ENCODE data around the gene MRPS18B.

The MRPS18B gene

GRCh38 chr6:30599625-30600324 lies 17.9 kb upstream of the MRPS18B start:
- peaks cover 42% of the 10 kb centered on the region for H3K36me3 ChIP-seq (ENCODE audit: control insufficient read depth, insufficient read depth, low read length)
- TF ChIP-seq, protein P1, sequence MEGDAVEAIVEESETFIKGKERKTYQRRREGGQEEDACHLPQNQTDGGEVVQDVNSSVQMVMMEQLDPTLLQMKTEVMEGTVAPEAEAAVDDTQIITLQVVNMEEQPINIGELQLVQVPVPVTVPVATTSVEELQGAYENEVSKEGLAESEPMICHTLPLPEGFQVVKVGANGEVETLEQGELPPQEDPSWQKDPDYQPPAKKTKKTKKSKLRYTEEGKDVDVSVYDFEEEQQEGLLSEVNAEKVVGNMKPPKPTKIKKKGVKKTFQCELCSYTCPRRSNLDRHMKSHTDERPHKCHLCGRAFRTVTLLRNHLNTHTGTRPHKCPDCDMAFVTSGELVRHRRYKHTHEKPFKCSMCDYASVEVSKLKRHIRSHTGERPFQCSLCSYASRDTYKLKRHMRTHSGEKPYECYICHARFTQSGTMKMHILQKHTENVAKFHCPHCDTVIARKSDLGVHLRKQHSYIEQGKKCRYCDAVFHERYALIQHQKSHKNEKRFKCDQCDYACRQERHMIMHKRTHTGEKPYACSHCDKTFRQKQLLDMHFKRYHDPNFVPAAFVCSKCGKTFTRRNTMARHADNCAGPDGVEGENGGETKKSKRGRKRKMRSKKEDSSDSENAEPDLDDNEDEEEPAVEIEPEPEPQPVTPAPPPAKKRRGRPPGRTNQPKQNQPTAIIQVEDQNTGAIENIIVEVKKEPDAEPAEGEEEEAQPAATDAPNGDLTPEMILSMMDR (IDR thresholded peaks at IDR 0.05; ENCODE audit: insufficient read depth, low read length, poor library complexity, severe bottlenecking), result no peak
- no peaks in the 10 kb centered on the region for H3K27me3 ChIP-seq (replicated peaks; ENCODE audit: control insufficient read depth, insufficient read depth, low read length)
- no peak for DNase-seq (ENCODE audit: extremely low read depth, insufficient read length)
- H3K4me3 ChIP-seq (replicated peaks; ENCODE audit: low read depth, low read length), result no peak overlapping the region

GRCh38 chr6:30600451-30600961 lies 17.1 kb upstream of the MRPS18B start:
- DNase-seq (ENCODE audit: extremely low read depth, insufficient read length), result no peak
- TF ChIP-seq, protein P1 (IDR thresholded peaks at IDR 0.05; ENCODE audit: insufficient read depth, low read length, poor library complexity, severe bottlenecking), result no peak
- Histone ChIP-seq H3K4me3 (replicated peaks; ENCODE audit: low read depth, low read length) (no peak overlapping the region), H3K36me3 (ENCODE audit: control insufficient read depth, insufficient read depth, low read length) (peaks cover 48% of the 10 kb centered on the region), H3K27me3 (replicated peaks; ENCODE audit: control insufficient read depth, insufficient read depth, low read length) (no peaks in the 10 kb centered on the region)

GRCh38 chr6:30601436-30601814 lies 16.2 kb upstream of the MRPS18B start:
- no peaks in the 10 kb centered on the region for H3K27me3 ChIP-seq (replicated peaks; ENCODE audit: control insufficient read depth, insufficient read depth, low read length)
- H3K4me3 ChIP-seq (replicated peaks; ENCODE audit: low read depth, low read length), result no peak overlapping the region
- TF ChIP-seq, protein P1 (IDR thresholded peaks at IDR 0.05; ENCODE audit: insufficient read depth, low read length, poor library complexity, severe bottlenecking), result no peak
- no peak for DNase-seq (ENCODE audit: extremely low read depth, insufficient read length)
- peaks cover 54% of the 10 kb centered on the region for H3K36me3 ChIP-seq (ENCODE audit: control insufficient read depth, insufficient read depth, low read length)

- Histone ChIP-seq H3K36me3 (ENCODE audit: control insufficient read depth, insufficient read depth, low read length) (peaks cover 56% of the 10 kb centered on the region), H3K27me3 (replicated peaks; ENCODE audit: control insufficient read depth, insufficient read depth, low read length) (no peaks in the 10 kb centered on the region), H3K4me3 (replicated peaks; ENCODE audit: low read depth, low read length) (no peak overlapping the region)
- DNase-seq (ENCODE audit: extremely low read depth, insufficient read length), result no peak
- TF ChIP-seq, protein P1 (IDR thresholded peaks at IDR 0.05; ENCODE audit: insufficient read depth, low read length, poor library complexity, severe bottlenecking), result no peak
Observed at GRCh38 chr6:30601815-30602641, 15.6 kb upstream of the MRPS18B start.

DNA sequence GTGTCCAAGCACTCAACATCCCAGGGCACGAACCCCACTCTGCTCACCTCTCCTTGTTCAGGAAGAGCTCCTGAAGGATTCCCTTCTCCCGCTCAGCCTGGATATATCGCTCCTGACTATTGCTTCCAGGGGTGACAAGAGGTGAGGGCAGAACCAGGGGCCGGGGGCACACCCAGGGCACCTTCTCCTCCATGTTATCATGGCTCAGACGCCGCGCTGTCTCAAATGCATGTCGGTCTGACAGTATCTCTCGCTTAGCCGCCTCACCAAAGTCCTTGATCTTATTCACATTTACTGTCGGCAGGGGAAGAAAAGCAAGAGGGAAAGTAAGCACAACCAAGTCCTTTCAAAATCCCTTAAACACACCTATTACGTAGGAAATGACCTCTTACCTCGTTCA lies 13.7 kb upstream of the MRPS18B start:
- Histone ChIP-seq H3K27me3 (replicated peaks; ENCODE audit: control insufficient read depth, insufficient read depth, low read length) (no peaks in the 10 kb centered on the region), H3K36me3 (ENCODE audit: control insufficient read depth, insufficient read depth, low read length) (peaks cover 65% of the 10 kb centered on the region), H3K4me3 (replicated peaks; ENCODE audit: low read depth, low read length) (no peak overlapping the region)
- TF ChIP-seq, protein P1 (IDR thresholded peaks at IDR 0.05; ENCODE audit: insufficient read depth, low read length, poor library complexity, severe bottlenecking), result no peak
- no peak for DNase-seq (ENCODE audit: extremely low read depth, insufficient read length)

All from GM06990 (cell line).